ENCODE results near the gene INF2.

The INF2 gene

GRCh38 chr14:104710071-104710735 is 20.8 kb downstream of the INF2 start:
- Histone ChIP-seq H3K4me1 (ENCODE audit: control insufficient read depth in 1 of 2, insufficient read depth in 2 of 2, low read length in 2 of 2) (peaks cover 0 to 7% of the 10 kb centered on the region in 2 donors), H3K36me3 (ENCODE audit: control insufficient read depth in 1 of 2, insufficient read depth in 2 of 2, low read length in 2 of 2) (peaks cover 11 to 55% of the 10 kb centered on the region in 2 donors), H3K9me3 (ENCODE audit: control insufficient read depth in 1 of 2, low read length in 2 of 2) (no peaks in the 10 kb centered on the region), H3K27me3 (ENCODE audit: low read depth, low read length) (no peaks in the 10 kb centered on the region), H3K27ac (ENCODE audit: low read length) (no peak overlapping the region), H3K4me3 (ENCODE audit: low read depth in 1 of 2, low read length in 2 of 2) (no peak overlapping the region)

- Histone ChIP-seq H3K27ac (ENCODE audit: low read length) (no peak overlapping the region), H3K4me1 (ENCODE audit: control insufficient read depth in 1 of 2, insufficient read depth in 2 of 2, low read length in 2 of 2) (peaks cover 0 to 5% of the 10 kb centered on the region in 2 donors), H3K4me3 (ENCODE audit: low read depth in 1 of 2, low read length in 2 of 2) (no peak overlapping the region), H3K27me3 (ENCODE audit: low read depth, low read length) (no peaks in the 10 kb centered on the region), H3K9me3 (ENCODE audit: control insufficient read depth in 1 of 2, low read length in 2 of 2) (no peaks in the 10 kb centered on the region), H3K36me3 (ENCODE audit: control insufficient read depth in 1 of 2, insufficient read depth in 2 of 2, low read length in 2 of 2) (peaks cover 11 to 63% of the 10 kb centered on the region in 2 donors)
Observed at GRCh38 chr14:104712881-104713734, 23.7 kb downstream of the INF2 start.

DNA sequence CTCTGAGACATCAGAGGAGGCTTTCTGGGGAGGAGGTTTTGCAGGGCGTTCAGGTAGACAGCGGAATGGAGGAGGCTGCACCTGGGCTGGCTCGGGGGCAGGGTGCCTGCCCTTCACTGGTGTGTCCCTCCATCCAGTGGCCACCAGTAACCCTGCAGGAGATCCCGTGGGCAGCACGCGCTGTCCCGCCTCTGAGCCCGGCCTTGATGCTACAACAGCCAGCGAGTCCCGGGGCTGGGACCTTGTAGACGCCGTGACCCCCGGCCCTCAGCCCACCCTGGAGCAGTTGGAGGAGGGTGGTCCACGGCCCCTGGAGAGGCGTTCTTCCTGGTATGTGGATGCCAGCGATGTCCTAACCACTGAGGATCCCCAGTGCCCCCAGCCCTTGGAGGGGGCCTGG is 24.6 kb downstream of the INF2 start:
- no peaks in the 10 kb centered on the region for H3K27me3 ChIP-seq (ENCODE audit: low read depth, low read length)
- H3K9me3 ChIP-seq (ENCODE audit: control insufficient read depth in 1 of 2, low read length in 2 of 2), result no peaks in the 10 kb centered on the region
- no peak overlapping the region for H3K27ac ChIP-seq (ENCODE audit: low read length)
- no peaks in the 10 kb centered on the region for H3K4me1 ChIP-seq (ENCODE audit: control insufficient read depth in 1 of 2, insufficient read depth in 2 of 2, low read length in 2 of 2)
- peaks cover 11 to 68% of the 10 kb centered on the region in 2 donors for H3K36me3 ChIP-seq (ENCODE audit: control insufficient read depth in 1 of 2, insufficient read depth in 2 of 2, low read length in 2 of 2)
- no peak overlapping the region for H3K4me3 ChIP-seq (ENCODE audit: low read depth in 1 of 2, low read length in 2 of 2)

DNA sequence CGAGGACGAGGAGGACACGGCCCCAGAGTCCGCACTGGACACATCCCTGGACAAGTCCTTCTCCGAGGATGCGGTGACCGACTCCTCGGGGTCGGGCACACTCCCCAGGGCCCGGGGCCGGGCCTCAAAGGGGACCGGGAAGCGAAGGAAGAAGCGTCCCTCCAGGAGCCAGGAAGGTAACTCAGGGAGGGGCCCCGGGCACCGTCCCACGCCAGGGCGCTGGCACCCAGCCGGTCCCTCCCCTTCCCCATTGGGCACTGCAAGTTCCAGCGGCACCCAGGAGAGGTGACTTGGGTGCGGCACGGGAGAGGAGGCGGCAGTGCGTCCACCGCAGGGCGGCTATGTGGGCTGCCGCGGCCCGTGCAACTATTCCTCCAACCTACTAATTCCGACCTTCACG is 25.3 kb downstream of the INF2 start:
- H3K27ac ChIP-seq (ENCODE audit: low read length), result no peak overlapping the region

DNA sequence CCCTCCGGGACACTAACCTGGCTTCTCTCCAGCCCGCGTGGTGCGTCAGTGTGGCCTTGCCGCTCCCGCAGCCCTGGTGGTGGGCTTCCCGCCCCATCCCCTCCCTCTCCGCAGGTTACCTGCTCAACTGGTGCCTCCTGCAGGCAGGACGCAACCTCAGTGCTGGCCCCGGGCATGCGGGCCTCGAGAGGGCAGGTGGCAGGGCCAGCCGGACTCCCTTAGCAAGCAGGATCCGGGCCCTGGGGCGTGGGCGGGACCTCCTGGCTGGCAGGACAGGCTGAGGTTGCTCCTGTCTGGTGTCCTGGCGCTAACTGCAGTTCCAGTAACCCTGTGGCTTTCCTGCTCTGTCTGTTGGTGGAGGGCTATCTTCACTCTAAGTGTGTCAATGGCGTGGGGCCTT is 26.0 kb downstream of the INF2 start:
- Histone ChIP-seq H3K4me3 (ENCODE audit: low read depth in 1 of 2, low read length in 2 of 2) (no peak overlapping the region), H3K4me1 (ENCODE audit: control insufficient read depth in 1 of 2, insufficient read depth in 2 of 2, low read length in 2 of 2) (no peaks in the 10 kb centered on the region), H3K36me3 (ENCODE audit: control insufficient read depth in 1 of 2, insufficient read depth in 2 of 2, low read length in 2 of 2) (peaks cover 11 to 67% of the 10 kb centered on the region in 2 donors)

More for the DNA sequence above, 25.3 kb downstream of the INF2 start:
- Histone ChIP-seq H3K9me3 (ENCODE audit: control insufficient read depth in 1 of 2, low read length in 2 of 2) (no peaks in the 10 kb centered on the region), H3K4me1 (ENCODE audit: control insufficient read depth in 1 of 2, insufficient read depth in 2 of 2, low read length in 2 of 2) (no peaks in the 10 kb centered on the region), H3K36me3 (ENCODE audit: control insufficient read depth in 1 of 2, insufficient read depth in 2 of 2, low read length in 2 of 2) (peaks cover 11 to 74% of the 10 kb centered on the region in 2 donors), H3K27me3 (ENCODE audit: low read depth, low read length) (no peaks in the 10 kb centered on the region), H3K4me3 (ENCODE audit: low read depth in 1 of 2, low read length in 2 of 2) (no peak overlapping the region)

GRCh38 chr14:104715871-104716270 is 26.5 kb downstream of the INF2 start:
- H3K27ac ChIP-seq (ENCODE audit: low read length), result no peak overlapping the region
- no peaks in the 10 kb centered on the region for H3K27me3 ChIP-seq (ENCODE audit: low read depth, low read length)
- H3K36me3 ChIP-seq (ENCODE audit: control insufficient read depth in 1 of 2, insufficient read depth in 2 of 2, low read length in 2 of 2), result peaks cover 11 to 62% of the 10 kb centered on the region in 2 donors
- no peak overlapping the region for H3K4me3 ChIP-seq (ENCODE audit: low read depth in 1 of 2, low read length in 2 of 2)
- no peaks in the 10 kb centered on the region for H3K4me1 ChIP-seq (ENCODE audit: control insufficient read depth in 1 of 2, insufficient read depth in 2 of 2, low read length in 2 of 2)
- no peaks in the 10 kb centered on the region for H3K9me3 ChIP-seq (ENCODE audit: control insufficient read depth in 1 of 2, low read length in 2 of 2)

More for the DNA sequence above, 26.0 kb downstream of the INF2 start:
- Histone ChIP-seq H3K27me3 (ENCODE audit: low read depth, low read length) (no peaks in the 10 kb centered on the region), H3K27ac (ENCODE audit: low read length) (no peak overlapping the region), H3K9me3 (ENCODE audit: control insufficient read depth in 1 of 2, low read length in 2 of 2) (no peaks in the 10 kb centered on the region)

DNA sequence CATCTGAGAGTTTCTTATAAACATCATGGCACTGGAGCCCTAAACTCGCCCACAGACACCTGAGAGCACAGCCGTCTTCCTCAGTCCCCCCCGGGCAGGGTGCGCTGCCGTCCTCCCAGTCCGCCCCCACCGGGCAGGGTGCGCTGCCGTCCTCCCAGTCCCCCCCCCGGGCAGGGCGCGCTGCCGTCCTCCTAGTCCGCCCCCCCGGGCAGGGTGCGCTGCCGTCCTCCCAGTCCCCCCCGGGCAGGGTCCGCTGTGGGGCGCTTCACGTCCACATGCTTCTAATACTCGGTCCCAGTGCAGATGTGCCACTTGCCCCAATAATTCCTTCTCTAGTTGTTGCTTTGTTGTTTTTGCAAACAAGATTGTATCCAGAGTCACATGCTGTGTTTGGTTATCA is 27.7 kb downstream of the INF2 start:
- Histone ChIP-seq H3K36me3 (ENCODE audit: control insufficient read depth in 1 of 2, insufficient read depth in 2 of 2, low read length in 2 of 2) (peaks cover 6 to 49% of the 10 kb centered on the region in 2 donors), H3K27ac (ENCODE audit: low read length) (no peak overlapping the region)

GRCh38 chr14:104717646-104718045 is 28.2 kb downstream of the INF2 start:
- H3K36me3 ChIP-seq (ENCODE audit: control insufficient read depth in 1 of 2, insufficient read depth in 2 of 2, low read length in 2 of 2), result peaks cover 6 to 44% of the 10 kb centered on the region in 2 donors
- H3K27me3 ChIP-seq (ENCODE audit: low read depth, low read length), result no peaks in the 10 kb centered on the region
- no peak overlapping the region for H3K27ac ChIP-seq (ENCODE audit: low read length)
- no peak overlapping the region for H3K4me3 ChIP-seq (ENCODE audit: low read depth in 1 of 2, low read length in 2 of 2)
- no peaks in the 10 kb centered on the region for H3K9me3 ChIP-seq (ENCODE audit: control insufficient read depth in 1 of 2, low read length in 2 of 2)
- H3K4me1 ChIP-seq (ENCODE audit: control insufficient read depth in 1 of 2, insufficient read depth in 2 of 2, low read length in 2 of 2), result peaks cover 0 to 12% of the 10 kb centered on the region in 2 donors

More for the DNA sequence above, 27.7 kb downstream of the INF2 start:
- no peaks in the 10 kb centered on the region for H3K9me3 ChIP-seq (ENCODE audit: control insufficient read depth in 1 of 2, low read length in 2 of 2)
- peaks cover 0 to 7% of the 10 kb centered on the region in 2 donors for H3K4me1 ChIP-seq (ENCODE audit: control insufficient read depth in 1 of 2, insufficient read depth in 2 of 2, low read length in 2 of 2)
- H3K27me3 ChIP-seq (ENCODE audit: low read depth, low read length), result no peaks in the 10 kb centered on the region
- no peak overlapping the region for H3K4me3 ChIP-seq (ENCODE audit: low read depth in 1 of 2, low read length in 2 of 2)

DNA sequence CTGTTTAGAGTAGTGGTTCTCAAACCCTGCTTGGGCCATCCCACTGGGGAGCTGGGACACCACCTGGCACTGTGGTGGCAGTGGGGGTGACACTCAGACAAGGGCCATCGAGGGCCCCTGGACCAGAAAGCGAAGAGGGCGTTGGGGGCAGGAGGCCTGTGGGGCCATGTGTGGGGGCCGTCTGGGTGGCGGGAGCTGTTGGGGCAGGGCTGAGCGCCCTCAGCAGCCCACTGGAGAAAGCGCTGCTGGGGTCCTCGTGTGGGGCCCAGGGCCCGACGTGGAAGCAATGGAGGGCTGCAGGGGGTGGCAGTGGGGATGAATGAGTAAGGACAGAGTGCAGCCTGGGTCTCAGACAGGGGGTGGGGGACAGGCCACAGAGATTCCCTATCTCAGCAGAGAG is 28.7 kb downstream of the INF2 start:
- peaks cover 0 to 13% of the 10 kb centered on the region in 2 donors for H3K4me1 ChIP-seq (ENCODE audit: control insufficient read depth in 1 of 2, insufficient read depth in 2 of 2, low read length in 2 of 2)
- no peaks in the 10 kb centered on the region for H3K27me3 ChIP-seq (ENCODE audit: low read depth, low read length)
- H3K9me3 ChIP-seq (ENCODE audit: control insufficient read depth in 1 of 2, low read length in 2 of 2), result no peaks in the 10 kb centered on the region
- H3K36me3 ChIP-seq (ENCODE audit: control insufficient read depth in 1 of 2, insufficient read depth in 2 of 2, low read length in 2 of 2), result peaks cover 6 to 39% of the 10 kb centered on the region in 2 donors
- H3K27ac ChIP-seq (ENCODE audit: low read length), result no peak overlapping the region
- H3K4me3 ChIP-seq (ENCODE audit: low read depth in 1 of 2, low read length in 2 of 2), result no peak overlapping the region

GRCh38 chr14:104718871-104719270 is 29.5 kb downstream of the INF2 start:
- Histone ChIP-seq H3K27ac (ENCODE audit: low read length) (no peak overlapping the region), H3K27me3 (ENCODE audit: low read depth, low read length) (no peaks in the 10 kb centered on the region), H3K36me3 (ENCODE audit: control insufficient read depth in 1 of 2, insufficient read depth in 2 of 2, low read length in 2 of 2) (peaks cover 3 to 32% of the 10 kb centered on the region in 2 donors), H3K4me3 (ENCODE audit: low read depth in 1 of 2, low read length in 2 of 2) (no peak overlapping the region), H3K4me1 (ENCODE audit: control insufficient read depth in 1 of 2, insufficient read depth in 2 of 2, low read length in 2 of 2) (peaks cover 0 to 20% of the 10 kb centered on the region in 2 donors), H3K9me3 (ENCODE audit: control insufficient read depth in 1 of 2, low read length in 2 of 2) (no peaks in the 10 kb centered on the region)

DNA sequence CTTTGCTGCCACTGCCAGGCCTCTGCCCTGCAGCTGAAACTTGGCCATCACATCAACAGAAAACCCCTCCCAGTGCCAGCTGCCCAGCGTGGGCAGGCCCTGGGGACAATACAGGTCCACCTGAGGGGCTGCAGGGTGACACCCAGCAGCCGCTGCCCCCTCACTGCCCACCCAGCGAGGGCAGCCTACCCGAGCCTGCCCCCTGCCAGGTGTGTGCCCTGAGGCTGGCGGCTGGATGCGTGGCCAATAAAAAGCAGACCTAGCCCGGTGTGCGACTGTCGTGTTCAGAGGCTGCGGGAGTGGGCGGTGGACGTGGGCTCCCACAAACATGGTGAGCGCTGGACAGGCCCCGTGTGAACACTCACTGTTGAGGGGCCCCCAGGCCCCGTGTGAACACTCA is 29.9 kb downstream of the INF2 start:
- Histone ChIP-seq H3K4me3 (ENCODE audit: low read depth in 1 of 2, low read length in 2 of 2) (no peak overlapping the region), H3K9me3 (ENCODE audit: control insufficient read depth in 1 of 2, low read length in 2 of 2) (no peaks in the 10 kb centered on the region), H3K36me3 (ENCODE audit: control insufficient read depth in 1 of 2, insufficient read depth in 2 of 2, low read length in 2 of 2) (peaks cover 0 to 28% of the 10 kb centered on the region in 2 donors), H3K27ac (ENCODE audit: low read length) (no peak overlapping the region), H3K4me1 (ENCODE audit: control insufficient read depth in 1 of 2, insufficient read depth in 2 of 2, low read length in 2 of 2) (peaks cover 0 to 20% of the 10 kb centered on the region in 2 donors), H3K27me3 (ENCODE audit: low read depth, low read length) (no peaks in the 10 kb centered on the region)
